Esophagus muscularis mucosa (tissue), 4 donors: Measurements from ENCODE around the gene EMD.

Experiments used
- CTCF ChIP-seq, 3 experiments: fragments of 200-600 bp in 2 of 3; fragments of 450-650 bp in 1 of 3; sonication (generic) in 2 of 3; IDR thresholded peaks; one replicate each; pipeline ENCODE4 v1.5.1; 2017 to 2019; ENCODE audit warnings: antibody characterized with exemption in 3 of 3, mild to moderate bottlenecking in 2 of 3, moderate library complexity in 1 of 3
- EP300 ChIP-seq: sonication (generic); formaldehyde crosslinking; IDR thresholded peaks from one replicate; pipeline ENCODE4 v1.6.1; 2017; ENCODE audit warnings: antibody characterized with exemption
- POLR2A ChIP-seq: fragments of 450-650 bp; IDR thresholded peaks from one replicate; pipeline ENCODE4 v1.6.1; 2017; ENCODE audit warnings: antibody characterized with exemption, moderate library complexity, mild to moderate bottlenecking, low read depth
- POLR2AphosphoS5 ChIP-seq, 2 donors: sonication (generic); formaldehyde crosslinking; IDR thresholded peaks; one replicate each; pipeline ENCODE4 v1.6.1; 2017; ENCODE audit warnings: antibody characterized with exemption in 2 of 2

- TF ChIP-seq POLR2AphosphoS5 (IDR thresholded peaks at IDR 0.05), result no peak
- no peak for TF ChIP-seq CTCF (IDR thresholded peaks at IDR 0.05)
- no peak for TF ChIP-seq POLR2A
- TF ChIP-seq EP300, result no peak
Observed at GRCh38 chrX:154412468-154412867, 33.4 kb downstream of the EMD start.
